ENCODE measurements around the gene PRCC. TPM values are rescaled to one million over a fixed set of nuclear protein-coding genes. Genes with fewer than 3 reads are reported as not detected.

The PRCC gene
- total and polyA plus RNA-seq, 2 of the 4 experiments (the other 2 are of a cell fraction): 10.6 to 59.6 TPM

GRCh38 chr1:156803086-156803851, 35.9 kb downstream of the PRCC start (continued):
- TF ChIP-seq ELK1 (IDR thresholded peaks at IDR 0.05; ENCODE audit: borderline replicate concordance, low read depth, low read length): no peak

GRCh38 chr1:156804026-156804425, 36.7 kb downstream of the PRCC start:
- Histone ChIP-seq H4K8ac (ENCODE audit: low read depth in 2 of 2, low read length in 2 of 2) (no peak overlapping the region), H3K18ac (ENCODE audit: low read depth, low read length) (no peak overlapping the region), H3K9ac (ENCODE audit: low read depth, low read length) (no peak overlapping the region), H3K23ac (ENCODE audit: low read depth, low read length) (no peak overlapping the region; the same call in 1 of the 2 replicates), H2AFZ (replicated peaks; ENCODE audit: low read length, poor library complexity) (no peak overlapping the region), H3K27me3 (ENCODE audit: control insufficient read depth, insufficient read depth, low read length) (peaks cover 13% of the 10 kb centered on the region; the same call in 1 of the 2 replicates), H3K79me1 (ENCODE audit: low read depth in 1 of 2, low read length in 2 of 2) (no peaks in the 10 kb centered on the region), H2AK5ac (ENCODE audit: low read depth, low read length) (no peak overlapping the region), H2BK15ac (ENCODE audit: low read depth, low read length) (no peak overlapping the region), H2BK20ac (ENCODE audit: low read depth, low read length) (no peak overlapping the region), H3K4ac (ENCODE audit: low read depth, low read length) (no peak overlapping the region), H4K20me1 (ENCODE audit: insufficient read depth, low read length) (peaks cover 26% of the 10 kb centered on the region; the same call in 1 of the 2 replicates), H4K91ac (ENCODE audit: insufficient read depth, low read depth, low read length) (no peak overlapping the region), H3K56ac (ENCODE audit: extremely low read depth, insufficient read depth, low read length) (no peak overlapping the region), H3K4me3 (ENCODE audit: insufficient read depth, low read depth, low read length) (no peak overlapping the region), H3K4me2 (ENCODE audit: low read depth, low read length) (no peak overlapping the region), H2BK5ac (ENCODE audit: low read depth, low read length, poor library complexity, severe bottlenecking) (no peak overlapping the region), H3K4me1 (ENCODE audit: control insufficient read depth, insufficient read depth, low read length) (peaks cover 11% of the 10 kb centered on the region; the same call in 1 of the 2 replicates), H3K9me1 (ENCODE audit: insufficient read depth, low read length) (peaks cover 8% of the 10 kb centered on the region; the same call in 1 of the 2 replicates), H2AK9ac (replicated peaks; ENCODE audit: low read depth, low read length, poor library complexity) (no peak overlapping the region), H3K9me3 (ENCODE audit: control insufficient read depth, insufficient read depth, low read length) (no peaks in the 10 kb centered on the region), H3K27ac (ENCODE audit: insufficient read depth, low read length) (no peak overlapping the region), H4K5ac (ENCODE audit: low read depth, low read length) (no peak overlapping the region), H2BK120ac (ENCODE audit: low read depth, low read length) (no peak overlapping the region), H3K36me3 (ENCODE audit: control insufficient read depth, insufficient read depth, low read length) (peaks cover 19% of the 10 kb centered on the region), H3K14ac (replicated peaks; ENCODE audit: low read depth, low read length) (no peak overlapping the region)
- DNase-seq: no peak
- no TSS peak for BruUV-seq (replicated peaks)
- intact Hi-C loops (cut with micrococcal nuclease) (no loop called here), dilution Hi-C loops (cut with HindIII; ENCODE audit: low sequenced_read_pairs, unreplicated experiment) (no loop called here), in situ Hi-C loops (cut with MboI; ENCODE audit: low sequenced_read_pairs) (no loop called here)
- no peak for ATAC-seq (ENCODE audit: low read depth)
- no peak for TF ChIP-seq POLR2A (IDR thresholded peaks at IDR 0.05; ENCODE audit: low read depth, low read length)
- no peak for TF ChIP-seq MXI1 (IDR thresholded peaks at IDR 0.05; ENCODE audit: borderline replicate concordance, low read depth, low read length)
- no peak for TF ChIP-seq NFE2L2 (IDR thresholded peaks at IDR 0.05; ENCODE audit: low read depth, low read length)
- no peak for TF ChIP-seq CEBPB (IDR thresholded peaks at IDR 0.05; ENCODE audit: low read depth, low read length)
- TF ChIP-seq FOS (IDR thresholded peaks at IDR 0.05; ENCODE audit: low read depth, low read length): no peak
- 90% methylated on average over 2 of the region's 3 CpGs; no CpG with 5 or more reads in 1 of the 2 experiments for WGBS, 2 experiments (ENCODE audit: extremely low coverage in 2 of 2, insufficient read length in 1 of 2)
- POLR2A ChIA-PET (ENCODE audit: unreplicated experiment): no interaction called here
- CTCF ChIA-PET: no interaction called here

All from IMR-90 (cell line).